A673 (cell line): ENCODE data around the gene GRHL3.

ENCODE experiments used
- CTCF ChIP-seq: fragments of 300-800, 200-600 bp; sonication (generic); conservative IDR thresholded peaks from 2 replicates; pipeline ENCODE4 v1.5.1; 2017; ENCODE audit warnings: low read depth, mild to moderate bottlenecking, antibody characterized with exemption, low read length, moderate library complexity, mixed read lengths
- EZH2 ChIP-seq: fragments of 200-600 bp; sonication (generic); IDR thresholded peaks from 2 replicates; pipeline ENCODE4 v1.6.1; 2017; ENCODE audit warnings: borderline replicate concordance, low read depth, mild to moderate bottlenecking, mixed read lengths, antibody characterized with exemption, low read length; ENCODE audit not compliant: poor library complexity, severe bottlenecking

DNA sequence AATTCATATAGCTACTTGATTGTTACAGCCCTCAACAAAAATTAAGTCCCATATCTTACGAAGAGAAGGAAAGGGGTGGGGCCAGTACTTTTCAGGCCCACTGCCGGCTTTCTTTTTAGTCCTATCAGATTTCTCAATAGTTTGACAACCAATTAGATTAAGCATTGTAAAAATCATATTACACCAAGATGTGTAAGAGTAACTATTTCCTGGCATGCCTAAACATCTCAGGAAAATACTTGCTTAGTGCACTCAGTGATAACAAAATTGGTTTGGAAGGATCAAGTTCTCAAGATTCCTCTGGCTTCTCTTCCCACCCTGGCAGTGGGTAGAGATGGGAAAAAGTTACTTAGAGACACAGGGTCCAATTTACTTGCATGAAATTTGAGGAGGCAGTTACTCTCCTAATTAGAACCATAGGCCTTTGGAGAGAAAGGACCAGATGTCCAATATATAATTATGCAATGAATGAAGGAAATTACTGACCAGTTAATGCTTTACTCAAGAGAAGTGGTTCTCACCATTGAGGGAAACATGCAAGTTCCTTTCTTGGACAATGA lies 64.3 kb downstream of the GRHL3 start:
- TF ChIP-seq CTCF (no peak), EZH2 (no peak)
